GM12874 (cell line): ENCODE results near the gene RIPPLY2.

Experiments
- TF ChIP-seq, protein P1 (sequence below): IDR thresholded peaks from 2 replicates; pipeline ENCODE4 v1.5.1; 2011; ENCODE audit warnings: low read depth, mild to moderate bottlenecking, control low read depth, low read length, moderate library complexity; ENCODE audit not compliant: insufficient read depth

The RIPPLY2 gene

DNA sequence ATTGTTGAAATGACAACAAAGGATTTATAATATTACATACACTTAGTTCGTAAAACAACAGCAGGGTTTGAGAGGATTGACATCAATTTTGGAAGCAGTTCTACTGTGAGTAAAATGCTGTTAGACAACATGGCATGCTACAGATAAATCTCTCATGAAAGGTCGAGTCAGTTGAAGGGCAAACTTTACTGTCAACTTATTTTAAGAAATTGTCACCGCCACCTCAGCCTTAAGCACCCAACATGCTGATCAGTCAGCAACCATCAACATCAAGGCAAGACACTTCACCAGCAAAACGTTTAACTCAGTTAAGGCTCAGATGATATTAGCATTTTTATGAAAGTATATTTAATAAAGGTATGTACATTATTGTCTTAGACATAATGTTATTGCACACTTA, 37.4 kb downstream of the RIPPLY2 start:
- TF ChIP-seq, protein P1, sequence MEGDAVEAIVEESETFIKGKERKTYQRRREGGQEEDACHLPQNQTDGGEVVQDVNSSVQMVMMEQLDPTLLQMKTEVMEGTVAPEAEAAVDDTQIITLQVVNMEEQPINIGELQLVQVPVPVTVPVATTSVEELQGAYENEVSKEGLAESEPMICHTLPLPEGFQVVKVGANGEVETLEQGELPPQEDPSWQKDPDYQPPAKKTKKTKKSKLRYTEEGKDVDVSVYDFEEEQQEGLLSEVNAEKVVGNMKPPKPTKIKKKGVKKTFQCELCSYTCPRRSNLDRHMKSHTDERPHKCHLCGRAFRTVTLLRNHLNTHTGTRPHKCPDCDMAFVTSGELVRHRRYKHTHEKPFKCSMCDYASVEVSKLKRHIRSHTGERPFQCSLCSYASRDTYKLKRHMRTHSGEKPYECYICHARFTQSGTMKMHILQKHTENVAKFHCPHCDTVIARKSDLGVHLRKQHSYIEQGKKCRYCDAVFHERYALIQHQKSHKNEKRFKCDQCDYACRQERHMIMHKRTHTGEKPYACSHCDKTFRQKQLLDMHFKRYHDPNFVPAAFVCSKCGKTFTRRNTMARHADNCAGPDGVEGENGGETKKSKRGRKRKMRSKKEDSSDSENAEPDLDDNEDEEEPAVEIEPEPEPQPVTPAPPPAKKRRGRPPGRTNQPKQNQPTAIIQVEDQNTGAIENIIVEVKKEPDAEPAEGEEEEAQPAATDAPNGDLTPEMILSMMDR: no peak

DNA sequence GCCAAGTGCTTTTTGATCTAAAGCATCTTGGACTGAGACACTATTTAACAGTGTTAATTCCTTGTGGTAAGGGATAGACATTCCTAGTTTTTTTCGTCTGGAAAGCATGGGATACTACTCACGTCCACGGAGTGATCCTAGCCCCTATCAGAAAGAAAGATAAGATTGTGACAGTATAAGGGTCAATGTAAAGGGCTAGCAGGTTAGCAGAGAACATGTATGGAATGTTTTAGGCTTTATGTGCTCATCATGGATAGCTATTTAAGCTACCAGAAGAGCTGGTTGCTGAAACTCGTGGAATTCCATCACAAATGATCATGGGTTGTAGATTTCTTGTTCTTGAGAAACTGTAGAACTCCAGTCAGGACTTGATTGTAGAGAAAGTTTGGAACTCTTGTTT, 38.4 kb downstream of the RIPPLY2 start:
- TF ChIP-seq, protein P1: no peak

DNA sequence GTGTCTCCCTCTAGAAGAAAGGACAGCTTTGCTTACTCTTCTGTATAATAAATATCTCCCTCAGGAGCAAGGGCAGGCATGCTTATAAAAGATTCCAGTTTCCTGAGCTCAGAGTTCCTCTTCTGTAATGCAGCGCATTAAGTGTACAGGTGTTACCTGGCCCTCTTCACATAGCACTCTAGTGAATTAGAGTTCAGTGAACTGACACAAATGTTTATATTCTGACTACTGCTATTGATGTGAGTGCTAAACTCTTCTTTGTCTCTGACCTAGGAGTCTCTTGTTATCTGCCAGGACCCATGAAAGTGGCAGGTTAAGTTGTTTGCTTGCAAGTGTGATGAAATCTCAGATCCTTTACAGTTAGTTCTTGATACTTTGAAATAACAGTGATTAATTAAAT, 39.9 kb downstream of the RIPPLY2 start:
- TF ChIP-seq, protein P1: no peak

DNA sequence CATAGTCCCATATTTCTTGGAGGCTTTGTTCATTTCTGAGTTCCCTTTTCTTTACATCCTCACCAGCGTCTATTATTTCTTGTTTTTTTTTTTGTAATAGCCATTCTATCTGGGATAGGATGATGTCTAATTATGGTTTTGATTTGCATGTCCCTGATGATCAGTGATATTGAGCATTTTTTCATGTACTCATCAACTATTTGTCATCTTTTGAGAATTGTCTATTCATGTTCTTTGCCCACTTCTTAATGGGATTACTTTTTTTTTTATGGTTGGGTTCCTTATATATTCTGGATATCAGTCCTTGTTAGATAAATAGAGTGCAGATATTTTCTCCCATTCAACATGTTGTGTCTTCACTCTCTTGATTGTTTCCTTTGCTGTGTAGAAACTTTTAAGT, 48.5 kb downstream of the RIPPLY2 start:
- TF ChIP-seq, protein P1: no peak

DNA sequence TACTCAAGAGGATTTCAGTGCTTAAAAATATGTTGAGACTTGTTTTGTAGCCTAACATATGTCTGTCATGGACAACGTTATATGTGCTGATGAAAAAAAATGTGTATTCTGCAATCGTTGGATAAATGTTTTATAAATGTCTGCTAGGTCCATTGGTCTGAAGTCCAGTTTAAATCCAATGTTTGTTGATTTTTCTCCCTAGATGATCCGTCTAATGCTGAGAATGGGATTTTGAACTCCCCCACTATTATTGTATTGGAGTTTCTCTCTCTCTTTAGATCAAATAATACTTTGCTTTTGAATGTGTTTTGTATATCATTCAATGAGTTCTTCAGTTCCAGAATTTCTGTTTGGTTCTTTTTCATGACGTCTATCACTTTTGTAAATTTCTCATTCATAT, 51.2 kb downstream of the RIPPLY2 start:
- TF ChIP-seq, protein P1: no peak

DNA sequence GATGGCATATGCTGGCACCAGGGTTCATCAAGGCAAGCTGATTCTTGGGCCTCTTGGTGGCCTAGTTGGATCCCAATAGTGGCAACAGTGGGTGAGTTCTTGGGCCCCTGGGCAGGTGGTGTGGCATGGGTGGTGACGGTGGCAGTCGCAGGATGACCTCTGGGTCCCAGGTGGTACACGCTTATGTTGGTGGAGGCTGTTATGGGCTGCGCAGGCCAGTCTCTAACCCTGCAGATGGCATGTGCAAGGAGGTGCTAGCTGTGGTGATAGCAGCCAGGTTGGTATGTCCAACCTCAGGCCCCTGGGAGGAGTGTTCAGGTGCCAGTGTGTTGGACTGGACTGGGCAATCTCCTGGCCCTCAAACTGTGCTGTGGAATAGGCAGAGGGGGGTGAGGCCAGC, 52.5 kb downstream of the RIPPLY2 start:
- TF ChIP-seq, protein P1: no peak
